GM10847 (cell line): Measurements from ENCODE around the gene DCP2.

Experiments used
- POLR2A ChIP-seq: IDR thresholded peaks from 2 replicates; pipeline ENCODE4 v1.6.1; 2011; ENCODE audit not compliant: insufficient read length; ENCODE audit errors: extremely low read depth

DCP2 gene

DNA sequence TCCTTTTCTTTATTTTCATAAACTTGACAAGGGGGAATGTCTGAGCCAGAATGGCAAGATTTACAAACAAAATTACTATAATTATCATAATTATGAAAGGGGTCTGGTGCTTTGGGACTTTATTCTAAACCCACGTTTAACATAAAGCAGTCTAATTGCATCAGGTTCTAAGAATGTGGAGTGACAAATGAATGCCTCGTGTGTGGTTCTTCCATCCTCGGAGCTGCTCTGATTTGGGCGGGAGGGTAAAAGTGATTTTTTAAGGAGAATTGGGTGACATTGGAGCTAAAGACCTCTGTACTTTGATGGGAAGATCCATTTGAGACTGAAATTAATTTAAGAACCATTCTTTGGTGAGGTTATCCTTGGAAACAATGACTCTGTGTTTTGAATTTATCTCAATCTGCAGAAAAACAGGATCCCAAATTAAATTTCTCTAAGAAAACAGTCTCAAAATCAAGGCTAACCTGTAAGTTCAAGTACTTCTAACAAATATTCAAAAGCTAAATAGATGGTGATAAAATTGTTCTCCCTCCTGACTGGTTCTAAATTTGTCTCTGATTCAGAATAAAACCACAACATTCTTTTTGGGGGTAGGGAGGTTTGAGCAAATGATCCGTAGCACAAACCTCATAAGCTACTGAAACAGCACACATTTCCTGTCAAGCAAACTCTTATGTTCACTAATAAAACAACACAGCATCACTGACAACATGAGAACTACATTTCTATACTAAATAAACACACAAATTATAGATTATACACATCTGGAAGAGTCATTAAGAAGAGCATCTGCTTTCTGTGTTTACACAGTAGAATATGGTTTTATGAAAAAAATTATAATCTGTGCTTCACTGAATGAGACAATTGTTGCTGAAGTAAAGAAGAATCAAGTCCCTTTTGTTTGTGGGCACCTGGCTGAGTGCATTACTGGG, 85.5 kb downstream of the DCP2 start:
- TF ChIP-seq POLR2A = no peak

DNA sequence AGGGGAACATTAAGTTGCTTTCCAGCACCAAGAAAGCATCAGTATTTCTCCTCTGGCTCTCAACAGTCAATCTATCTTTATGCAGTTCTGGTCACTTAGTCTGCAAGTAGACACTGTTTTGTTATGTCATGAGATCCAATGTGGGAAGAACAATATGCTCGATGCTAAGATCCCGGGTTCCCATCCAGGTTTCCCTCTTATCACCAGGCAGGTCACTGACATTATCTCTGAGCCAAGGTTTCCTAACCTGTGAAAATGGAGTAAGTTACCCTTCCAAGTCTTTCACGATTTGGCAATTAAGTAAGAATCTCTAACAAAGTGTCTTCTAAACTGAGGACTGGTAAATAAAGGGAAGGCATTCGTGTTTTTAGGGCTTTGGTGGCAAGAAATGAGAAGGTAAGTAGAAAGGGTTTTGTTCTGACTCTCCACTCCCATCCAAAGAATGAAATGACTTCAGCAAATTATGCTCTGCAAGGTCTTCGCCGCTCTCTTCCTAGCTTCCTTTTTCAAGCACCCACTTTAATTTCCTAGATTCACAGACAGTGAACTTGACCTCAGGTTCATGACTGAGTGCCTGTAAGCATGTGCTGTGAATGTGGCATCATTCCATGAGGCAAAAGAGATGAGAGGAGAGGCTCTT, 86.4 kb downstream of the DCP2 start:
- no peak for TF ChIP-seq POLR2A

GRCh38 chr5:113063927-113064326, 87.3 kb downstream of the DCP2 start:
- no peak for TF ChIP-seq POLR2A

DNA sequence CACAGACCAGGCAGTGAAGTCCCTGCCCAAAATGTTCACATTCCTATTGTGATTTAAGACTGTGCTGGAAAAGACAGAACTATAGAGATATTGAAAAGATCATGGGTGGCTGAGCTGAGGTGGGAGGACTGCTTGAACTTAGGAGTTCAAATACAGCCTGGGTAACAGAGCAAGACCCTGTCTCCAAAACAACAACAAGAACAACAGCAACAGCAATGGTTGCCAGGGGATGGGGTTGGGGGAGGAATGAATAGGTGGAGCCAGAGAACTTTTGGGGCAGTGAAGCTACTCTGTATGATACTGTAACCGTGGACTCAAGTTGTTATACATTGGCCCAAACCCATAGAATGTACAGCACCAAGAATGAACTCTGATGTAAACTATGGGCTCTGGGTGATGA, 88.2 kb downstream of the DCP2 start:
- no peak for TF ChIP-seq POLR2A

DNA sequence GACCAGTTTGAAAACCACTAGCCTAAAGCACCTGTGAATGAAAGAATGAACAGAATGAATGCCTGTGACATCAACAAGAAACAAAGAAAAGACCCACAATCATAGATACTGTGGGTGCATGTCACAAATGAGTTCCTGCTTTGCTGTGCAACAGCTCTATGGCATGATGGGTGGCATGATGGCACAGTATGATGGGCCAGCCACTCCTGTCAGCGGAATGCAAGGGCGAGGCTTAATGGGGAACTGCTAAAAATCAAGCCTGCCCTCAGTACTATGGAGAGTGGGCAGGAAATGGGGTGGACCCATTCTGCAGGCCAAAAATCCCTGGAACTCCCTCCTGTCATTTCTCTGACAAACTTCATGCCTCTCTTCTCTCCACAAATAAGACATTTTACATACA, 89.0 kb downstream of the DCP2 start:
- no peak for TF ChIP-seq POLR2A

DNA sequence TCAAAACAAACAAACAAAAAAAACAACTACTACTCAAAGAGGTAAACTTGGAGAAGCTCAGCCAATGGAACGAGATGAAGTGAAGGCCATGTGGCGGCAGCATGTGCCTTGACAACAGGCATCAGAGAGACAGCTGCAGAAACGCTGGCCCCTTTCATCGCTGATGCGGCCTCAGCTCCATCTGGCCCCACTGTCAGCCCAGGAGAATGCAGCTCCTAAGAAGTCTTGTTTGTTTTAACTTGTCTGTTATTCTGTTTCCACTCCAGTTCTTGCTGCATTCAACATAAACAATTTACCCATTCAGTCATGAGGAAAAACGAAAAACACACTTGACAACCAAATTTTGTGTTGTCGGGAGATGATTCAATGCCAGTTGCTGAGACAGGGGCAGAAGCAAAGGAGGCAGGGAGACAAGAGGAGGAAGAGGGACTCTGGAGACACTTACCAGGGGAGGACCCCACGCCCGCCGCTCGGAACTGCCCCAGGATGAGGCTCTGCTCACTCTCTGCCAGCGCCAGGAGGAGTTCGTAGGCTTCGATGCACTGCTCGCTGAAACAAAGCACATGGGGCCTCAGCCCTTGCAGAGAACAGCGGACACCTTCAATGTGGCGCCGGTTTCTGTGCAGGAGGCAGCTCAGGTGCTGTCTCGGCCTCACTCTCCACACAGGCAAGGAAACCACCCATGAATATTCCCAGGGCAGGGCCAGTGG, 91.2 kb downstream of the DCP2 start:
- TF ChIP-seq POLR2A = no peak

DNA sequence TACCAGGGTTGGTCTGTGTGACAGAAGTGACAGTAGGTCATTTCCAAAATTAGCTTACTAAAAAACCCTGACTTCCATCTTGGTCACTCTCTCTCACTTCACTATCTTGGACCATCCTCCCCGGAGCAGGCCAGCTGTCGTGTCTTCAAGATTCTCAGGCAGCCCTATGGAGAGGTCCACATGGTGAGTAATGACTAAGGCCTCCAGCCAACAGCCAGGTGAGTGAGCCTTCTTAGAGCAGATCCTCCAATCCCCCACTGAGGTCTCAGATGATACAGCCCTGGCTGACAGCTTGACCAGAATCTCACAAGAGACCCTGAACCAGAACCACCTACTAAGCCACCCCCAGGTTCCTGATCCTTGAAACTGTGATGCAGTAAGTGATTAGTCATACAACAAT, 92.0 kb downstream of the DCP2 start:
- no peak for TF ChIP-seq POLR2A
